Astrocyte (in vitro differentiated cells and primary cell): ENCODE data around the gene ADAMTS6. TPM values are rescaled to one million over a fixed set of nuclear protein-coding genes. Genes with fewer than 3 reads are reported as not detected.

Experiments
- DNase-seq: peaks from one replicate; pipeline ENCODE4 v3.0.0-alpha.2; 2010; ENCODE audit warnings: low read depth
- FAIRE-seq: peaks from 2 replicates; lab custom pipeline; 2011; peaks lifted over from hg19 to GRCh38; lab: Jason Lieb, UNC
- H2AFZ ChIP-seq: 2 replicates; pipeline ENCODE4 v1.6.0; 2012; ENCODE audit warnings: low read depth, low read length, inconsistent platforms
- H3K27ac ChIP-seq: 2 replicates; pipeline ENCODE4 v1.5.1; 2011; ENCODE audit warnings: low read depth, low read length, inconsistent platforms
- H3K27me3 ChIP-seq: 2 replicates; pipeline ENCODE4 v1.6.0; 2011; ENCODE audit warnings: low read length, inconsistent platforms; ENCODE audit not compliant: insufficient read depth
- H3K36me3 ChIP-seq: 2 replicates; pipeline ENCODE4 v1.5.1; 2011; ENCODE audit warnings: low read length, inconsistent platforms; ENCODE audit not compliant: insufficient read depth
- H3K4me1 ChIP-seq: 2 replicates; pipeline ENCODE4 v1.5.1; 2011; ENCODE audit warnings: low read length, inconsistent platforms; ENCODE audit not compliant: insufficient read depth
- H3K4me2 ChIP-seq: 2 replicates; pipeline ENCODE4 v1.6.0; 2012; ENCODE audit warnings: low read length, inconsistent platforms
- H3K4me3 ChIP-seq: 2 replicates; pipeline ENCODE4 v1.5.1; 2011; ENCODE audit warnings: low read depth, mild to moderate bottlenecking, low read length, inconsistent platforms; ENCODE audit not compliant: insufficient read depth
- H3K79me2 ChIP-seq: 2 replicates; pipeline ENCODE4 v1.6.0; 2012; ENCODE audit warnings: mild to moderate bottlenecking, low read length, inconsistent platforms; ENCODE audit not compliant: insufficient read depth
- H3K9ac ChIP-seq: 2 replicates; pipeline ENCODE4 v1.6.0; 2012; ENCODE audit warnings: mild to moderate bottlenecking, low read length, inconsistent platforms
- H3K9me3 ChIP-seq: 2 replicates; pipeline ENCODE4 v1.5.1; 2012; ENCODE audit warnings: low read depth, mild to moderate bottlenecking, low read length, inconsistent platforms; ENCODE audit not compliant: insufficient read depth
- H4K20me1 ChIP-seq: 2 replicates; pipeline ENCODE4 v1.6.0; 2012; ENCODE audit warnings: low read length, inconsistent platforms; ENCODE audit not compliant: insufficient read depth
- H3K27ac Mint-ChIP-seq: one replicate; pipeline ENCODE4 v1.8.0; 2021; ENCODE audit warnings: mild to moderate bottlenecking, mixed read lengths; ENCODE audit not compliant: unreplicated experiment
- H3K27me3 Mint-ChIP-seq: one replicate; pipeline ENCODE4 v1.8.0; 2021; ENCODE audit warnings: low read depth, mixed read lengths; ENCODE audit not compliant: unreplicated experiment
- H3K36me3 Mint-ChIP-seq: one replicate; pipeline ENCODE4 v1.8.0; 2021; ENCODE audit warnings: low read depth, mixed read lengths; ENCODE audit not compliant: unreplicated experiment
- H3K4me1 Mint-ChIP-seq: one replicate; pipeline ENCODE4 v1.8.0; 2021; ENCODE audit warnings: low read depth, mixed read lengths; ENCODE audit not compliant: unreplicated experiment
- H3K4me3 Mint-ChIP-seq: one replicate; pipeline ENCODE4 v1.8.0; 2021; ENCODE audit warnings: mild to moderate bottlenecking, moderate library complexity, mixed read lengths; ENCODE audit not compliant: unreplicated experiment
- H3K9me3 Mint-ChIP-seq: one replicate; pipeline ENCODE4 v1.8.0; 2021; ENCODE audit warnings: mild to moderate bottlenecking, mixed read lengths; ENCODE audit not compliant: unreplicated experiment
- EZH2 ChIP-seq: IDR thresholded peaks from 2 replicates; pipeline ENCODE4 v1.6.1; 2012; ENCODE audit warnings: mild to moderate bottlenecking, low read length, inconsistent platforms; ENCODE audit not compliant: insufficient read depth
- total RNA-seq: library from RNA; stranded (reverse); gene quantifications from 2 replicates; pipeline ENCODE4 v1.2.1, GENCODE V29; 2021
- TF ChIP-seq, protein P1 (sequence below): IDR thresholded peaks from 2 replicates; pipeline ENCODE4 v1.5.1; 2011; ENCODE audit warnings: low read depth, mild to moderate bottlenecking, inconsistent platforms, low read length, moderate library complexity; ENCODE audit not compliant: insufficient read depth

ADAMTS6 gene
- total RNA-seq, 1 donor from 2014 or later = 27.7 TPM

DNA sequence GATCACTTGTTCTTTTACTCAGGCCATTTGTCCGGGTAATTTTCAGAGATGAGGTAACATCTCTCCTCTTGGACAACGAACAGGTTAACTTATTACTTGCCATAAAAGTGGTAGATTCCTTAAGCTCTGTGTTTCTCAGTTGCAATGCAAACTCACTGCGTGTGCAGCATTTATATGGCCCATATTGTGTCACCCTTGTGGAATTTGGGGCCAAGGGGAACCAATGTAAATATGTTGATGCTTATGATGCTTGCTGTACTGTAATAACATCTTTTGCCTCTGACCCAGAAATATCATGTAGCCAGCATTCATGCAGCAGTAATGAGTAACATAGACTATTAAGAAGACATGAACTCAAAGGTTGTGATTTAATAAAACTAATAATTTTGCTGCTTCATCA, 175.8 kb downstream of the ADAMTS6 start:
- H3K9ac ChIP-seq = no peak overlapping the region
- FAIRE-seq = no peak
- H4K20me1 ChIP-seq = no peaks in the 10 kb centered on the region
- H3K27ac ChIP-seq = no peak overlapping the region
- Mint-ChIP-seq H3K4me3 (no peak overlapping the region), H3K36me3 (peaks cover 26% of the 10 kb centered on the region), H3K9me3 (peaks cover 5% of the 10 kb centered on the region), H3K27me3 (no peaks in the 10 kb centered on the region), H3K27ac (no peak overlapping the region), H3K4me1 (peaks cover 9% of the 10 kb centered on the region)
- H3K27me3 ChIP-seq = no peaks in the 10 kb centered on the region
- TF ChIP-seq, protein P1, sequence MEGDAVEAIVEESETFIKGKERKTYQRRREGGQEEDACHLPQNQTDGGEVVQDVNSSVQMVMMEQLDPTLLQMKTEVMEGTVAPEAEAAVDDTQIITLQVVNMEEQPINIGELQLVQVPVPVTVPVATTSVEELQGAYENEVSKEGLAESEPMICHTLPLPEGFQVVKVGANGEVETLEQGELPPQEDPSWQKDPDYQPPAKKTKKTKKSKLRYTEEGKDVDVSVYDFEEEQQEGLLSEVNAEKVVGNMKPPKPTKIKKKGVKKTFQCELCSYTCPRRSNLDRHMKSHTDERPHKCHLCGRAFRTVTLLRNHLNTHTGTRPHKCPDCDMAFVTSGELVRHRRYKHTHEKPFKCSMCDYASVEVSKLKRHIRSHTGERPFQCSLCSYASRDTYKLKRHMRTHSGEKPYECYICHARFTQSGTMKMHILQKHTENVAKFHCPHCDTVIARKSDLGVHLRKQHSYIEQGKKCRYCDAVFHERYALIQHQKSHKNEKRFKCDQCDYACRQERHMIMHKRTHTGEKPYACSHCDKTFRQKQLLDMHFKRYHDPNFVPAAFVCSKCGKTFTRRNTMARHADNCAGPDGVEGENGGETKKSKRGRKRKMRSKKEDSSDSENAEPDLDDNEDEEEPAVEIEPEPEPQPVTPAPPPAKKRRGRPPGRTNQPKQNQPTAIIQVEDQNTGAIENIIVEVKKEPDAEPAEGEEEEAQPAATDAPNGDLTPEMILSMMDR = no peak
- no peak for TF ChIP-seq EZH2
- peaks cover 4% of the 10 kb centered on the region for H3K36me3 ChIP-seq
- peak; percentile 2 for DNase-seq
- H3K4me1 ChIP-seq = peaks cover 3% of the 10 kb centered on the region
- no peaks in the 10 kb centered on the region for H3K79me2 ChIP-seq
- H3K9me3 ChIP-seq = no peaks in the 10 kb centered on the region
- H3K4me3 ChIP-seq = no peak overlapping the region
- H2AFZ ChIP-seq = no peak overlapping the region
- H3K4me2 ChIP-seq = no peak overlapping the region

DNA sequence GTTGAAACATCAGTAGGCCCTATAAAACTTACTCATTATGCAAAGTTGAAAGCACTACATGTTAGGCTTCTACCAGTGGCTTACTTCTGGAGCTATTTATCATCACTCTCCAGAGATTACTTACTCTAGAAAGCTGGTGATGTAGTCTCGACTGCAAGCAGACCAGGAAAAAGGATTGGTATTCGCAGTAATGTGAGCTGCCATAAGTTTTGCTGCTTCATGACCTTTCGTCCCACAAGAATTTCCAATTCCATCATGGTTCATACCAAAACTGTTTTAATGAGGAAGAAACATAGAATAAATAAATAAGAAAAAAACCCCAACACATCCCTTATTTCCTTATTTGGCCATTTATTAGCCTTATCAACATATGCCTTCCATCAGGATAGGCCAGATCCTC, 181.9 kb downstream of the ADAMTS6 start:
- FAIRE-seq (no peak), DNase-seq (peak; percentile 93)
- Histone ChIP-seq H2AFZ (no peak overlapping the region), H3K4me1 (no peaks in the 10 kb centered on the region), H3K36me3 (peaks cover 18% of the 10 kb centered on the region), H3K27ac (peak overlapping the region; percentile 38), H3K27me3 (no peaks in the 10 kb centered on the region), H3K79me2 (no peaks in the 10 kb centered on the region), H3K9ac (no peak overlapping the region), H4K20me1 (no peaks in the 10 kb centered on the region), H3K4me3 (no peak overlapping the region), H3K4me2 (no peak overlapping the region), H3K9me3 (no peaks in the 10 kb centered on the region)
- Mint-ChIP-seq H3K27me3 (no peaks in the 10 kb centered on the region), H3K27ac (no peak overlapping the region), H3K4me3 (no peak overlapping the region), H3K4me1 (peaks cover 2% of the 10 kb centered on the region), H3K9me3 (no peaks in the 10 kb centered on the region), H3K36me3 (peaks cover 3% of the 10 kb centered on the region)
- TF ChIP-seq, protein P1 = no peak
- no peak for TF ChIP-seq EZH2

DNA sequence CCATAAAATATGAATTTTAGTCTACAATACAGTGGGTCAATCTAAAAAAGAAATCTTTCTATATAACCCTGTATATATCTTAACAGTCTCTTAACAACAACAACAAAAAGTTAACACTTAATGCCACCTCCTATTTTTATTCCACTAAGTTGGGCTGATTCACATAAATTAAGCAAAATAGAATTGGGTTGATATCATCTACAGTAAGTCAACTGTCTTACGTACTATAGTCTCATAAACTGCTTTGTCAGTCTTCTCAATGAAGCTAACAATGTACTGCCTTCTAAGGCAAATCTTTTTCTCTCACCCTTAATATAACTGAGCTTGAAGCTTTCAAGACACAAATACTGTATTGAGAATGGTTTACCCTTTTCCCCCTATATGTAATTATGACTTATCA, 185.7 kb downstream of the ADAMTS6 start:
- no peaks in the 10 kb centered on the region for H3K9me3 ChIP-seq
- H3K79me2 ChIP-seq = no peaks in the 10 kb centered on the region
- peaks cover 2% of the 10 kb centered on the region for H3K4me1 Mint-ChIP-seq
- H3K27me3 Mint-ChIP-seq = no peaks in the 10 kb centered on the region
- no peak overlapping the region for H3K9ac ChIP-seq
- DNase-seq (no peak), FAIRE-seq (no peak)
- no peak overlapping the region for H3K27ac ChIP-seq
- H3K27me3 ChIP-seq = no peaks in the 10 kb centered on the region
- peaks cover 19% of the 10 kb centered on the region for H3K36me3 ChIP-seq
- H2AFZ ChIP-seq = no peak overlapping the region
- no peaks in the 10 kb centered on the region for H3K4me1 ChIP-seq
- H3K36me3 Mint-ChIP-seq = no peaks in the 10 kb centered on the region
- H3K4me3 Mint-ChIP-seq = no peak overlapping the region
- TF ChIP-seq, protein P1 = no peak
- TF ChIP-seq EZH2 = no peak
- H3K27ac Mint-ChIP-seq = no peak overlapping the region
- no peak overlapping the region for H3K4me2 ChIP-seq
- H3K4me3 ChIP-seq = no peak overlapping the region
- no peaks in the 10 kb centered on the region for H3K9me3 Mint-ChIP-seq
- H4K20me1 ChIP-seq = no peaks in the 10 kb centered on the region
